WI38 (cell line): ENCODE data around the gene SLC16A13.

Experiments used
- H3K4me3 ChIP-seq: 2 replicates; pipeline ENCODE4 v1.5.1; 2011; ENCODE audit warnings: low read depth, mild to moderate bottlenecking, control low read depth, low read length
- TF ChIP-seq, protein P1 (sequence below): IDR thresholded peaks from 2 replicates; pipeline ENCODE4 v1.5.1; 2012; ENCODE audit warnings: low read depth, mild to moderate bottlenecking, control low read depth, low read length

Gene SLC16A13

DNA sequence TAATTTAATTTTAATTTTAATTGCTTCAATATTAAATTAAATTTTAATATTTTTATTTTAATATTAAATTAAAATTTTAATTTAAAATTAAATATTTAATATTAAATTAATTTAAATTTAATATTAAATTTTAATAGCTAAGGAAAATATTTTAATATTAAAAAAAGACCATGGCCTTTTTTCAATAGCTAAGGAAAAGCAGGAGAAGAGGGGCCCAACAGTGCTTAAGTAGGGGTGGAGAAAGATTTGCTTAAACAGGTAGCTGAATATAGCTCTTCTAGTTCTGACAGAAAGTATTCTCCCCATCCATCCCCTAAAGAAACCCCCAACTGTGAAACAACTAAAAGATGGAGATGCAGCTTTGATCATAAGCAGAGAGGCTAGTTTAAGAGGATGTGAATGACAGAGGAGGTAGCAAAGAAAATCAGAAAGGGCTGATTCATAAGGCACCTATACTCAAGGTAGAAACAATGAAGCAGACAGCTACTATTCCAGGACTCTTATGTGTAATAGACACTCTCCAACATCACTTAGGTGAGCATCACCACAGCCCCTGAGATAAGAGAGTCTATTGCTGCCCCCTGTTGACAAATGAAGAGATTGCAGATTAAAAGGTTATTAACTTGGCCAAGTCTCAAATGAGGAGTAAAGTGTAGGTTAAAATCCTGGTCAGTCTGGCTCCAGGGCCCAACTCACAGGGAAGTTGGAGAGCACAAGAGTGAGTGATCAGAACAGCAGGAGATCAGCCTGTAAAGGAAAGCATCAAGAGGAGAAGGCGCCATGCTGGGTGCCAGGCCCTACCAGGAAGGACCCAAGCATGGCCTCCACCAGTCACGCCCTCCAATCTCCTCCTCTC is 31.2 kb upstream of the SLC16A13 start:
- TF ChIP-seq, protein P1, sequence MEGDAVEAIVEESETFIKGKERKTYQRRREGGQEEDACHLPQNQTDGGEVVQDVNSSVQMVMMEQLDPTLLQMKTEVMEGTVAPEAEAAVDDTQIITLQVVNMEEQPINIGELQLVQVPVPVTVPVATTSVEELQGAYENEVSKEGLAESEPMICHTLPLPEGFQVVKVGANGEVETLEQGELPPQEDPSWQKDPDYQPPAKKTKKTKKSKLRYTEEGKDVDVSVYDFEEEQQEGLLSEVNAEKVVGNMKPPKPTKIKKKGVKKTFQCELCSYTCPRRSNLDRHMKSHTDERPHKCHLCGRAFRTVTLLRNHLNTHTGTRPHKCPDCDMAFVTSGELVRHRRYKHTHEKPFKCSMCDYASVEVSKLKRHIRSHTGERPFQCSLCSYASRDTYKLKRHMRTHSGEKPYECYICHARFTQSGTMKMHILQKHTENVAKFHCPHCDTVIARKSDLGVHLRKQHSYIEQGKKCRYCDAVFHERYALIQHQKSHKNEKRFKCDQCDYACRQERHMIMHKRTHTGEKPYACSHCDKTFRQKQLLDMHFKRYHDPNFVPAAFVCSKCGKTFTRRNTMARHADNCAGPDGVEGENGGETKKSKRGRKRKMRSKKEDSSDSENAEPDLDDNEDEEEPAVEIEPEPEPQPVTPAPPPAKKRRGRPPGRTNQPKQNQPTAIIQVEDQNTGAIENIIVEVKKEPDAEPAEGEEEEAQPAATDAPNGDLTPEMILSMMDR: peak; percentile 41
- no peak overlapping the region for H3K4me3 ChIP-seq

- TF ChIP-seq, protein P1: no peak
- H3K4me3 ChIP-seq: no peak overlapping the region
Observed at GRCh38 chr17:7005716-7006115, 30.1 kb upstream of the SLC16A13 start.

DNA sequence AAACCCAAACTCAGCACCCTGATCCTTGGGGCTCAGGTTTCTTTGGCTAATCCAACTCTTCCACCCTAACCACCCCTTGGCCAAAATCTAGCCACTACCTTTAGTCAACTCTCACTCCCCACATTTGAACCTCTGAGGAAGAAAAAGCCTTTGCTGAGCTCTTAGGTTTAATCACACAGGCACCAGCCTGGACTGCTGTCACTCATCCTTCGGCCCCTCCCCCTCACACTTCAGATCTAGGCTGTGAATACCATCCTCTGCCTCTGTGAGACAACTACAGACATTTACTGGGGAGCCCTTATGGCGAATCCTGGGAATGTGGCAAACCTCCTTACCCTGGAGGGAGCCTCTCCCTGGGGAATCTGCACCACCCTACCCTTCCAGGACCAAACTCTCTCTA is 28.7 kb upstream of the SLC16A13 start:
- H3K4me3 ChIP-seq: no peak overlapping the region
- TF ChIP-seq, protein P1: no peak

- TF ChIP-seq, protein P1: no peak
- H3K4me3 ChIP-seq: peak overlapping the region; percentile 99
Observed at GRCh38 chr17:7010523-7010922, 25.3 kb upstream of the SLC16A13 start.

DNA sequence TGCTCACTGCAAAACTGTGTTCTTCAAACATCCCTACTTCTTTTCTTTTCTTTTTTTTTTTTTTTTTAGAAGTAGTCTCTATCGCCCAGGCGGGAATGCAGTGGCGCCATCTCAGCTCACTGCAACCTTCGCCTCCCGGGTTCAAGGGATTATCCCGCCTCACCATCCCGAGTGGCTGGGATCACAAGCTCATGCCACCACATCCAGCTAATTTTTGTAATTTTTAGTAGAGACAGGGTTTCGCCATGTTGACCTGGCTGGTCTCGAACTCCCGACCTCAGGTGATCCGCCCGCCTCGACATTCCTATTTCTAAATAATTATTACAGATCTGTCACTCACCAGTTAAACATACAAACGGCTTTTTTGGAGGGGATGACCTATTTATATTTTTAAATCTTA is 24.4 kb upstream of the SLC16A13 start:
- TF ChIP-seq, protein P1: no peak
- peak overlapping the region; percentile 99 for H3K4me3 ChIP-seq

- H3K4me3 ChIP-seq: peak overlapping the region; percentile 99
- TF ChIP-seq, protein P1: no peak
Observed at GRCh38 chr17:7011942-7012254, 23.9 kb upstream of the SLC16A13 start.

DNA sequence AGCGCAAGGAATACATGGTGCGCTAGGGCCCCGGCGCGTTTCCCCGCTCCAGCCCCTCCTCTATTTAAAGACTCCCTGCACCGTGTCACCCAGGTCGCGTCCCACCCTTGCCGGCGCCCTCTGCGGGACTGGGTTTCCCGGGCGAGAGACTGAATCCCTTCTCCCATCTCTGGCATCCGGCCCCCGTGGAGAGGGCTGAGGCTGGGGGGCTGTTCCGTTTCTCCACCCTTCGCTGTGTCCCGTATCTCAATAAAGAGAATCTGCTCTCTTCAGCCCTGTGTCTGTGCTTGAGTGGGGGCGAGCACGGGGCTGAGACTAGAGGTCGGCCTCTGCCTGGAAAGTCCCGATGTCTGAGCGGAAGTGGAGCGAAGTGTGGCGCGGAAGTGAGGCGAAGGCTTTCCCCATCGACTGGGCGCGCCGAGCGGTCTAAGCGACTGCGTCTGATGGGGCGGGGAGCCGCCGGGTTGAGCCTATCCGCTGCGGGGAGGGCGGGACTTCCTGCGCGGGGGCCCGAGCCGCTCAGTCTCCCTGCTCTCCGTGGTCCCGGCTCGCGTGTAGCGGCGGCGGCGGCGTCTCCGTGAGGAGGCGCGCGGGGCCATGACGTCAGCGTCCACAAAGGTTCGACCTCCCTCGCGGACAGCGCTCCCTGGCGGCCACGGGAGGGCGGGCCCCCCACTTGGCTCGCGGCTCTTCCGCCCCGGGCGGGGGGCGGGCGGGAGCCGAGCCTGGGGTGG is 21.4 kb upstream of the SLC16A13 start:
- H3K4me3 ChIP-seq: peak overlapping the region; percentile 99
- TF ChIP-seq, protein P1: peak; percentile 37
